DND-41 (cell line): ENCODE data around the gene WDR86.

Source experiments
- EZH2 ChIP-seq: IDR thresholded peaks from 3 replicates; pipeline ENCODE4 v1.6.1; 2012; ENCODE audit warnings: borderline replicate concordance, low read depth, mild to moderate bottlenecking, moderate library complexity, low read length, inconsistent platforms; ENCODE audit not compliant: severe bottlenecking
- TF ChIP-seq, protein P1 (sequence below): IDR thresholded peaks from 2 replicates; pipeline ENCODE4 v1.5.1; 2012; ENCODE audit warnings: borderline replicate concordance, low read length, moderate library complexity, mild to moderate bottlenecking; ENCODE audit not compliant: poor library complexity, severe bottlenecking; ENCODE audit errors: extremely low read depth

DNA sequence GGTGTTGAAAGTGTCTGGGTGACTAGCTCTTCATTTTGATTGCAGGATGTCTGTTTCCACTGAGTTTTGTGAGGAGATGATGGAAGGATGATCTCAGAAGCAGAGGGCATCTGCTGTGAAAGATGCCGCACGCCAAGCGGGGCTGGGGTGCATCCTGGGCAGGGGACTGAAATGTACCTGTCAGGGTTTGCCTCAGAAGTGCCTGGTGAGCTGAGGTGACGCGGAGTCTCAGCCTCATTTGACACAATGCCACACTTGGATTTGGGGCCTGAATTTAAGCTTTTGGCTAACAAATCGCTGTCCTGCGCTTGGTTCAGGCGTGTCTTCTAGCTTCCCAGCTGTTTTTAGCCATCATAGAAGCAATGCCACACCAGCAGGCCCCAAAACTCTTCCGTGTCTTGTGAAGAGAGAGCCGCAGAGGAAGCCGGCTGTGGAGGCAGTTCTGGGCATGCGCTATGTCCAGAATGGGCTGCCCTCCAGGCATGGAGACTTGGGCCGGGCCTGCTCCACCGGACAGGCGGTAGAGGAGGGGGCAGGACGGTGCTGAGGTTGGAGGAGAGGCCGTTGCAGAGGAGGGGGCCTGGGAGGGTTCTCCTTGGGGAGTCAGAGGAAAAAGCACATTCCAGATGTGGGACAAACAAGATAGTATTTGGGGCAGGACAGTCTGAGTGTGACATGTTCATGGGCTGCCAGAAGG is 31.2 kb downstream of the WDR86 start:
- TF ChIP-seq, protein P1, sequence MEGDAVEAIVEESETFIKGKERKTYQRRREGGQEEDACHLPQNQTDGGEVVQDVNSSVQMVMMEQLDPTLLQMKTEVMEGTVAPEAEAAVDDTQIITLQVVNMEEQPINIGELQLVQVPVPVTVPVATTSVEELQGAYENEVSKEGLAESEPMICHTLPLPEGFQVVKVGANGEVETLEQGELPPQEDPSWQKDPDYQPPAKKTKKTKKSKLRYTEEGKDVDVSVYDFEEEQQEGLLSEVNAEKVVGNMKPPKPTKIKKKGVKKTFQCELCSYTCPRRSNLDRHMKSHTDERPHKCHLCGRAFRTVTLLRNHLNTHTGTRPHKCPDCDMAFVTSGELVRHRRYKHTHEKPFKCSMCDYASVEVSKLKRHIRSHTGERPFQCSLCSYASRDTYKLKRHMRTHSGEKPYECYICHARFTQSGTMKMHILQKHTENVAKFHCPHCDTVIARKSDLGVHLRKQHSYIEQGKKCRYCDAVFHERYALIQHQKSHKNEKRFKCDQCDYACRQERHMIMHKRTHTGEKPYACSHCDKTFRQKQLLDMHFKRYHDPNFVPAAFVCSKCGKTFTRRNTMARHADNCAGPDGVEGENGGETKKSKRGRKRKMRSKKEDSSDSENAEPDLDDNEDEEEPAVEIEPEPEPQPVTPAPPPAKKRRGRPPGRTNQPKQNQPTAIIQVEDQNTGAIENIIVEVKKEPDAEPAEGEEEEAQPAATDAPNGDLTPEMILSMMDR = no peak
- no peak for TF ChIP-seq EZH2
